NOMO-1 treated with DMSO at 0.1 percent for 48 hours (cell line): ENCODE measurements around the gene CTNS.

ENCODE experiments used
- DNase-seq: peaks from one replicate; lab custom pipeline; 2025; ENCODE audit not compliant: unreplicated experiment; lab: John Stamatoyannopoulos, UW

Gene CTNS

DNA sequence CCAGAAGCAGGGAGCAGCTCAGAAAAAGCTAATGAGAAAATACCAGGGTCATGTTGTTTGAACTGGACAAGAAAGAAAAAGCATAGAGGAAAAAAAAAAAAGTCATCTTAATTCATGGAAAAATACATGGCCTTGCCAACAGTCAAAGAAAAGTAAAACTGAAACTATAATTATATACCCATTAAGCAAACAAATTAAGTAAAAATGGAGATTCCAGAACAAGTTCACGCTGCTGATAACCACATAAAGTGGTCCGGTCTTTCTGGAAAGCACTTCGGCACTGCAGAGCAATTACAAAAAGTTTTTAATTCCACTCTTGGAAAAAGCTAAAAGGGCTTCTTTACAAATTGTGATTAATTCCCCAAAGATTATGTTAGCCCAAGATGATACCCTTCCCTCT lies 71.8 kb downstream of the CTNS start:
- DNase-seq, result no peak

DNA sequence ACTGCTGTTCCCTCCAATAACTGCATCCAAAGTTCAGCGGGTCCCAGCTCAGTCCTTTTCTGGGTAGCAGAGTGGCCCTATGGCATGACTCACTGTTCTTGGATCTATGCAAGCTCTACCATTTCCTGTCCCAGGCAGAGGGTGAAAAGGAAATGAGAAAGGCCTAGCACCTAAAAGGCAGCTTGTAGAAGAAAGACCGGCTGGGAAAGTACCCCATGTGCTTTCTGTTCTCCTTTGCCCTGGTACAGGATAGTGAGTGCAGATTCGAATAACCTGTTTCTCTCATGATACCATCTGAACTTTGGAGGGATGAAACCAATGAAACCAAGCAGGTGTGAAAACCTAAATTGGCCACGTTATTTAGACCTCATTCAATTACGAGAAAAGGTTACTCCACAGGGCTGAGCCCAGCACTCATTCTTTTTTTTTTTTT lies 74.4 kb downstream of the CTNS start:
- DNase-seq, result peak; percentile 95
